HG02642 (cell line): ENCODE results near the gene FOXP1.

Experiments used
- ATAC-seq: cut with Tn5 transposase; IDR thresholded peaks from one replicate; pipeline ENCODE4 v1.9.1; 2021; ENCODE audit warnings: mild to moderate bottlenecking; ENCODE audit not compliant: unreplicated experiment, poor library complexity

Gene FOXP1

GRCh38 chr3:71208211-71209095 is 375.1 kb downstream of the FOXP1 start:
- ATAC-seq, result no peak

- ATAC-seq, result no peak
These were observed 375.9 kb downstream of the FOXP1 start for GRCh38 chr3:71207632-71208031.

GRCh38 chr3:71206305-71207165 is 377.0 kb downstream of the FOXP1 start:
- no peak for ATAC-seq

GRCh38 chr3:71203727-71204488 is 379.6 kb downstream of the FOXP1 start:
- ATAC-seq, result no peak

- no peak for ATAC-seq
These were observed 380.5 kb downstream of the FOXP1 start for GRCh38 chr3:71202848-71203533.

- ATAC-seq, result no peak
These were observed 381.6 kb downstream of the FOXP1 start for GRCh38 chr3:71201939-71202338.

GRCh38 chr3:71197841-71198565 is 385.5 kb downstream of the FOXP1 start:
- no peak for ATAC-seq

- ATAC-seq, result no peak
These were observed 388.0 kb downstream of the FOXP1 start for GRCh38 chr3:71195492-71195891.

- ATAC-seq, result no peak
These were observed 388.7 kb downstream of the FOXP1 start for GRCh38 chr3:71194785-71195184.

- no peak for ATAC-seq
These were observed 392.5 kb downstream of the FOXP1 start for GRCh38 chr3:71191031-71191482.

- no peak for ATAC-seq
These were observed 394.0 kb downstream of the FOXP1 start for GRCh38 chr3:71189480-71189879.

GRCh38 chr3:71187715-71188114 is 395.8 kb downstream of the FOXP1 start:
- ATAC-seq, result no peak

- no peak for ATAC-seq
These were observed 396.7 kb downstream of the FOXP1 start for GRCh38 chr3:71186801-71187200.

GRCh38 chr3:71185733-71186455 is 397.6 kb downstream of the FOXP1 start:
- ATAC-seq, result no peak

GRCh38 chr3:71184252-71184651 is 399.3 kb downstream of the FOXP1 start:
- ATAC-seq, result no peak

GRCh38 chr3:71183549-71183948 is 400.0 kb downstream of the FOXP1 start:
- no peak for ATAC-seq

- no peak for ATAC-seq
These were observed 403.0 kb downstream of the FOXP1 start for GRCh38 chr3:71180524-71180923.

GRCh38 chr3:71177375-71177774 is 406.2 kb downstream of the FOXP1 start:
- no peak for ATAC-seq

GRCh38 chr3:71176366-71176765 is 407.2 kb downstream of the FOXP1 start:
- no peak for ATAC-seq
